IMR-90 (cell line): Measurements from ENCODE around the gene THEM5. TPM values are rescaled to one million over a fixed set of nuclear protein-coding genes. Genes with fewer than 3 reads are reported as not detected.

Source experiments
- ATAC-seq: fragments of 200-7000 bp; cut with Tn5 transposase; 2 replicates; pipeline ENCODE4 v1.9.1; 2020; ENCODE audit warnings: low read depth, mild to moderate bottlenecking, moderate library complexity
- BruUV-seq: library from RNA; stranded (reverse); fragments of 400-500 nt; replicated peaks from 2 replicates; lab custom pipeline; 2021; lab: Mats Ljungman, UMichigan
- CTCF ChIA-PET: fragments of 300-600 bp; formaldehyde crosslinking; extraction: SDS; loops from one replicate; lab custom pipeline; 2021; ENCODE audit warnings: antibody characterized with exemption; lab: Yijun Ruan, JAX
- POLR2A ChIA-PET: fragments of 300-600 bp; sonication (Branson Sonifier 250); formaldehyde crosslinking; loops from one replicate; lab custom pipeline; 2022; ENCODE audit warnings: antibody characterized with exemption; ENCODE audit not compliant: unreplicated experiment; lab: Charles Lee
- DNase-seq: peaks from one replicate; pipeline ENCODE4 v3.0.0; 2013
- H2AFZ ChIP-seq: replicated peaks from 2 replicates; pipeline ENCODE3; 2013; ENCODE audit warnings: low read length, mild to moderate bottlenecking; ENCODE audit not compliant: poor library complexity
- H2AK5ac ChIP-seq: 2 replicates; pipeline ENCODE4 v1.6.1; 2013; ENCODE audit warnings: low read depth, low read length, inconsistent platforms
- H2AK9ac ChIP-seq: replicated peaks from 2 replicates; pipeline ENCODE3; 2013; ENCODE audit warnings: mild to moderate bottlenecking, low read depth, low read length, moderate library complexity; ENCODE audit not compliant: poor library complexity
- H2BK120ac ChIP-seq: 2 replicates; pipeline ENCODE4 v1.6.1; 2013; ENCODE audit warnings: low read depth, low read length, inconsistent platforms
- H2BK15ac ChIP-seq: 3 replicates; pipeline ENCODE4 v1.6.1; 2013; ENCODE audit warnings: low read depth, low read length, inconsistent platforms
- H2BK20ac ChIP-seq: 2 replicates; pipeline ENCODE4 v1.6.1; 2013; ENCODE audit warnings: low read depth, mild to moderate bottlenecking, inconsistent platforms, low read length, moderate library complexity
- H2BK5ac ChIP-seq: 2 replicates; pipeline ENCODE4 v1.6.1; 2013; ENCODE audit warnings: mild to moderate bottlenecking, low read depth, low read length, inconsistent platforms; ENCODE audit not compliant: poor library complexity, severe bottlenecking
- H3K14ac ChIP-seq: replicated peaks from 2 replicates; pipeline ENCODE4 v1.6.1; 2013; ENCODE audit warnings: low read depth, low read length, inconsistent platforms
- H3K18ac ChIP-seq: 2 replicates; pipeline ENCODE4 v1.6.1; 2013; ENCODE audit warnings: low read depth, low read length, control low read depth
- H3K23ac ChIP-seq: 2 replicates; pipeline ENCODE4 v1.6.1; 2013; ENCODE audit warnings: low read depth, low read length, inconsistent platforms
- H3K27ac ChIP-seq: 2 replicates; pipeline ENCODE4 v1.5.1; 2013; ENCODE audit warnings: mild to moderate bottlenecking, control low read depth, low read length; ENCODE audit not compliant: insufficient read depth
- H3K27me3 ChIP-seq: 2 replicates; pipeline ENCODE4 v1.6.1; 2013; ENCODE audit warnings: low read length; ENCODE audit not compliant: control insufficient read depth, insufficient read depth
- H3K36me3 ChIP-seq: 2 replicates; pipeline ENCODE4 v1.6.1; 2013; ENCODE audit warnings: low read length, mixed read lengths; ENCODE audit not compliant: control insufficient read depth, insufficient read depth
- H3K4ac ChIP-seq: 2 replicates; pipeline ENCODE4 v1.6.1; 2013; ENCODE audit warnings: low read depth, low read length, inconsistent platforms
- H3K4me1 ChIP-seq: 2 replicates; pipeline ENCODE4 v1.6.1; 2013; ENCODE audit warnings: low read length, mixed read lengths; ENCODE audit not compliant: control insufficient read depth, insufficient read depth
- H3K4me2 ChIP-seq: 2 replicates; pipeline ENCODE4 v1.6.1; 2013; ENCODE audit warnings: low read depth, mild to moderate bottlenecking, control low read depth, low read length, moderate library complexity
- H3K4me3 ChIP-seq: 2 replicates; pipeline ENCODE4 v1.5.1; 2013; ENCODE audit warnings: low read depth, mild to moderate bottlenecking, control low read depth, low read length, moderate library complexity; ENCODE audit not compliant: insufficient read depth
- H3K56ac ChIP-seq: 2 replicates; pipeline ENCODE4 v1.6.1; 2013; ENCODE audit warnings: low read length, inconsistent platforms; ENCODE audit not compliant: insufficient read depth; ENCODE audit errors: extremely low read depth
- H3K79me1 ChIP-seq, 2 experiments: 2 replicates each; pipeline ENCODE4 v1.6.1; 2013; ENCODE audit warnings: low read length in 2 of 2, inconsistent platforms in 1 of 2, low read depth in 1 of 2
- H3K9ac ChIP-seq: 2 replicates; pipeline ENCODE4 v1.6.1; 2013; ENCODE audit warnings: low read depth, low read length, control low read depth
- H3K9me1 ChIP-seq: 2 replicates; pipeline ENCODE4 v1.6.1; 2013; ENCODE audit warnings: low read length, inconsistent platforms; ENCODE audit not compliant: insufficient read depth
- H3K9me3 ChIP-seq: 2 replicates; pipeline ENCODE4 v1.6.1; 2013; ENCODE audit warnings: low read length; ENCODE audit not compliant: control insufficient read depth, insufficient read depth
- H4K20me1 ChIP-seq: 2 replicates; pipeline ENCODE4 v1.6.1; 2013; ENCODE audit warnings: low read length, inconsistent platforms; ENCODE audit not compliant: insufficient read depth
- H4K5ac ChIP-seq: 2 replicates; pipeline ENCODE4 v1.6.1; 2013; ENCODE audit warnings: mild to moderate bottlenecking, low read depth, low read length, control low read depth
- H4K8ac ChIP-seq, 2 experiments: 2 replicates each; pipeline ENCODE4 v1.6.1; 2013; ENCODE audit warnings: low read depth in 2 of 2, low read length in 2 of 2, control low read depth in 1 of 2, inconsistent platforms in 1 of 2
- H4K91ac ChIP-seq: 2 replicates; pipeline ENCODE4 v1.6.1; 2013; ENCODE audit warnings: low read depth, low read length, inconsistent platforms; ENCODE audit not compliant: insufficient read depth
- BHLHE40 ChIP-seq: fragments of 150-350 bp; IDR thresholded peaks from 2 replicates; pipeline ENCODE4 v1.6.1; 2016; ENCODE audit warnings: mild to moderate bottlenecking, low read depth, low read length
- CEBPB ChIP-seq: IDR thresholded peaks from 2 replicates; pipeline ENCODE4 v1.6.1; 2012; ENCODE audit warnings: low read depth, low read length, improper control_type of control experiment
- CHD1 ChIP-seq: IDR thresholded peaks from 2 replicates; pipeline ENCODE4 v1.6.1; 2012; ENCODE audit warnings: low read depth, low read length, improper control_type of control experiment
- ELK1 ChIP-seq: fragments of 150-350 bp; IDR thresholded peaks from 2 replicates; pipeline ENCODE4 v1.6.1; 2016; ENCODE audit warnings: low read depth, mild to moderate bottlenecking, low read length, moderate library complexity, borderline replicate concordance
- FOS ChIP-seq: fragments of 150-350 bp; IDR thresholded peaks from 2 replicates; pipeline ENCODE4 v1.6.1; 2016; ENCODE audit warnings: low read depth, low read length
- MAFK ChIP-seq: IDR thresholded peaks from 2 replicates; pipeline ENCODE4 v1.6.1; 2012; ENCODE audit warnings: low read depth, low read length, improper control_type of control experiment
- MAZ ChIP-seq: IDR thresholded peaks from 2 replicates; pipeline ENCODE4 v1.6.1; 2012; ENCODE audit warnings: low read depth, mild to moderate bottlenecking, low read length, improper control_type of control experiment, moderate library complexity, borderline replicate concordance
- MXI1 ChIP-seq: IDR thresholded peaks from 2 replicates; pipeline ENCODE4 v1.6.1; 2012; ENCODE audit warnings: low read depth, mild to moderate bottlenecking, low read length, moderate library complexity, borderline replicate concordance
- NFE2L2 ChIP-seq: fragments of 150-350 bp; IDR thresholded peaks from 2 replicates; pipeline ENCODE4 v1.6.1; 2016; ENCODE audit warnings: low read depth, mild to moderate bottlenecking, low read length
- RAD21 ChIP-seq: IDR thresholded peaks from 2 replicates; pipeline ENCODE4 v1.6.1; 2012; ENCODE audit warnings: low read length, improper control_type of control experiment
- RFX5 ChIP-seq: IDR thresholded peaks from 2 replicates; pipeline ENCODE4 v1.8.0; 2012; ENCODE audit warnings: low read depth, mild to moderate bottlenecking, low read length, moderate library complexity
- USF2 ChIP-seq: fragments of 150-350 bp; IDR thresholded peaks from 2 replicates; pipeline ENCODE4 v1.6.1; 2017; ENCODE audit warnings: mild to moderate bottlenecking, antibody characterized with exemption, low read length, low read depth
- WGBS, 2 experiments: methylation state at CpG; one replicate each; pipeline versions ENCODE4 v1.1.5 to v1.1.7; 2013; ENCODE audit warnings: missing lambda C conversion rate in 2 of 2; ENCODE audit not compliant: insufficient read length in 1 of 2; ENCODE audit errors: extremely low coverage in 2 of 2; 5-methylcytosine and 5-hydroxymethylcytosine counted together
- dilution Hi-C: fragments of 300-500 bp; cut with HindIII; formaldehyde crosslinking; loops from one replicate; pipeline ENCODE4 v1.14.3; 2018; ENCODE audit warnings: low sequenced_read_pairs; ENCODE audit not compliant: unreplicated experiment
- in situ Hi-C: fragments of 300-500 bp; cut with MboI; formaldehyde crosslinking; loops from 3 replicates; pipeline ENCODE4 v1.14.3; 2019; ENCODE audit warnings: low sequenced_read_pairs, inconsistent platforms, mixed read lengths
- intact Hi-C: fragments of 100-400 bp; cut with micrococcal nuclease; formaldehyde crosslinking; loops from 2 replicates; pipeline ENCODE4 v1.10.0; 2022
- polyA plus RNA-seq, 3 experiments: library from polyadenylated mRNA; depleted of rRNA; stranded (reverse); fragments of >200 nt; gene quantifications; 2 replicates each; pipeline ENCODE4 v1.2.3, GENCODE V29; 2012; ENCODE audit warnings: low replicate concordance in 1 of 3
- total RNA-seq: library from RNA; depleted of rRNA; stranded (reverse); fragments of >200 nt; gene quantifications from 2 replicates; pipeline ENCODE4 v1.2.3, GENCODE V29; 2012
- TF ChIP-seq, protein P1 (sequence below): conservative IDR thresholded peaks from 2 replicates; pipeline ENCODE4 v1.5.1; 2012; ENCODE audit warnings: mild to moderate bottlenecking, low read depth, low read length, improper control_type of control experiment

Gene THEM5
- total and polyA plus RNA-seq, 2 of the 4 experiments (the other 2 are of a cell fraction) = not detected

DNA sequence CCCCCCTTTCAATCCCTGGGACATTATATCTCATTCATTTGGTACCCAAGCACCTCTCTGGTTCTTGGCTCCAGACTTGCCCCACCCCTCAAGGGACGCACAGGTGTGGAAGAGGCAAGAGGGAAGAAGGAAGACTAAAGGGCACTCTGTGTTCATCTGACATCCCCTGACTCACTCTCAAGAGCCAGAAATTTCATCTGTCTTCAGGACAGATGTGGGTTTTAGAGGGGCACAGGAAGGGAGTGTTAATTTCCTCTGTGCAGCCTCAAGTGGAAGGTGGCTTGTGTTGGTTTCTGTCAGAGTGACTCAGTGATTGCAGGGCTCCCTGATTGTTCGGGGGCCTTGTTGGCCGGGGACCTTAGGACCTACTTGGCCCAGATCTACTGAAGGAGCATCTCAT, 16.3 kb downstream of the THEM5 start:
- no peaks in the 10 kb centered on the region; the same call in 1 of the 2 replicates for H3K4me1 ChIP-seq
- H2AFZ ChIP-seq = no peak overlapping the region
- H3K23ac ChIP-seq = no peak overlapping the region
- dilution Hi-C loops = no loop called here
- H3K4me3 ChIP-seq = no peak overlapping the region
- H3K4ac ChIP-seq = no peak overlapping the region
- DNase-seq = no peak
- H3K18ac ChIP-seq = no peak overlapping the region
- ATAC-seq = no peak
- TF ChIP-seq NFE2L2 (no peak), MAFK (no peak), FOS (no peak), MAZ (no peak), RAD21 (no peak), ELK1 (no peak), CEBPB (no peak), RFX5 (no peak), CHD1 (no peak), BHLHE40 (no peak), MXI1 (no peak), USF2 (no peak)
- TF ChIP-seq, protein P1, sequence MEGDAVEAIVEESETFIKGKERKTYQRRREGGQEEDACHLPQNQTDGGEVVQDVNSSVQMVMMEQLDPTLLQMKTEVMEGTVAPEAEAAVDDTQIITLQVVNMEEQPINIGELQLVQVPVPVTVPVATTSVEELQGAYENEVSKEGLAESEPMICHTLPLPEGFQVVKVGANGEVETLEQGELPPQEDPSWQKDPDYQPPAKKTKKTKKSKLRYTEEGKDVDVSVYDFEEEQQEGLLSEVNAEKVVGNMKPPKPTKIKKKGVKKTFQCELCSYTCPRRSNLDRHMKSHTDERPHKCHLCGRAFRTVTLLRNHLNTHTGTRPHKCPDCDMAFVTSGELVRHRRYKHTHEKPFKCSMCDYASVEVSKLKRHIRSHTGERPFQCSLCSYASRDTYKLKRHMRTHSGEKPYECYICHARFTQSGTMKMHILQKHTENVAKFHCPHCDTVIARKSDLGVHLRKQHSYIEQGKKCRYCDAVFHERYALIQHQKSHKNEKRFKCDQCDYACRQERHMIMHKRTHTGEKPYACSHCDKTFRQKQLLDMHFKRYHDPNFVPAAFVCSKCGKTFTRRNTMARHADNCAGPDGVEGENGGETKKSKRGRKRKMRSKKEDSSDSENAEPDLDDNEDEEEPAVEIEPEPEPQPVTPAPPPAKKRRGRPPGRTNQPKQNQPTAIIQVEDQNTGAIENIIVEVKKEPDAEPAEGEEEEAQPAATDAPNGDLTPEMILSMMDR = no peak
- ChIA-PET CTCF (no interaction called here), POLR2A (no interaction called here)
- H3K9me3 ChIP-seq = no peaks in the 10 kb centered on the region
- no peak overlapping the region for H3K56ac ChIP-seq
- no CpG with 5 or more reads among the region's 3 CpGs for WGBS, 2 experiments
- H3K14ac ChIP-seq = no peak overlapping the region
- no peak overlapping the region for H3K9ac ChIP-seq
- no peak overlapping the region for H4K5ac ChIP-seq
- no peaks in the 10 kb centered on the region for H3K9me1 ChIP-seq
- H3K27me3 ChIP-seq = peaks cover 64% of the 10 kb centered on the region
- H3K27ac ChIP-seq = no peak overlapping the region
- H2BK5ac ChIP-seq = no peak overlapping the region
- H2BK15ac ChIP-seq = no peak overlapping the region
- no peak overlapping the region for H2AK5ac ChIP-seq
- H3K79me1 ChIP-seq = no peaks in the 10 kb centered on the region
- no peak overlapping the region for H2AK9ac ChIP-seq
- BruUV-seq = no TSS peak
- H4K91ac ChIP-seq = no peak overlapping the region
- intact Hi-C loops = loop anchor here (5.0 to 10.0 kb wide), 2 partner anchors 75 to 292 kb away; partner anchors contain the start of genes MRPL9 and TUFT1
- H4K20me1 ChIP-seq = no peaks in the 10 kb centered on the region
- no peak overlapping the region for H4K8ac ChIP-seq
- H2BK20ac ChIP-seq = no peak overlapping the region
- H3K4me2 ChIP-seq = no peak overlapping the region
- in situ Hi-C loops = no loop called here
- no peaks in the 10 kb centered on the region for H3K36me3 ChIP-seq
- H2BK120ac ChIP-seq = no peak overlapping the region
